GM12878 (cell line): ENCODE data around the gene SUCNR1. TPM values are rescaled to one million over a fixed set of nuclear protein-coding genes. Genes with fewer than 3 reads are reported as not detected.

Experiments
- CHD2 ChIP-seq: IDR thresholded peaks from 2 replicates; pipeline ENCODE4 v1.6.1; 2011; ENCODE audit warnings: low read depth, low read length, improper control_type of control experiment, borderline replicate concordance
- EZH2 ChIP-seq: IDR thresholded peaks from 2 replicates; pipeline ENCODE4 v1.6.1; 2012; ENCODE audit warnings: low read depth, mild to moderate bottlenecking, control low read depth, inconsistent platforms, low read length, borderline replicate concordance; ENCODE audit not compliant: control insufficient read depth
- FOXK2 ChIP-seq: fragments of 450-650 bp; IDR thresholded peaks from 2 replicates; pipeline ENCODE4 v1.6.1; 2017; ENCODE audit warnings: mild to moderate bottlenecking, moderate library complexity
- FOXM1 ChIP-seq: IDR thresholded peaks from 2 replicates; pipeline ENCODE4 v1.6.1; 2012; ENCODE audit warnings: low read depth, mild to moderate bottlenecking, inconsistent platforms, low read length, moderate library complexity
- JUNB ChIP-seq: IDR thresholded peaks from 2 replicates; pipeline ENCODE4 v1.6.1; 2016; ENCODE audit warnings: antibody characterized with exemption, mild to moderate bottlenecking
- KAT2A ChIP-seq: conservative IDR thresholded peaks from 2 replicates; pipeline ENCODE4 v1.6.1; 2011; ENCODE audit warnings: low read depth, low read length; ENCODE audit not compliant: control insufficient read depth
- MYB ChIP-seq: fragments of 150-350 bp; IDR thresholded peaks from 2 replicates; pipeline ENCODE4 v1.6.1; 2014; ENCODE audit warnings: mild to moderate bottlenecking, low read depth, low read length, borderline replicate concordance
- NR2F1 ChIP-seq: fragments of 450-650 bp; conservative IDR thresholded peaks from 2 replicates; pipeline ENCODE4 v1.6.1; 2017; ENCODE audit warnings: mild to moderate bottlenecking
- PAX8 ChIP-seq: fragments of 450-650 bp; IDR thresholded peaks from 2 replicates; pipeline ENCODE4 v1.6.1; 2017; ENCODE audit warnings: mild to moderate bottlenecking, moderate library complexity
- PML ChIP-seq: IDR thresholded peaks from 2 replicates; pipeline ENCODE4 v1.6.1; 2012; ENCODE audit warnings: low read length, inconsistent platforms
- POLR2AphosphoS5 ChIP-seq: IDR thresholded peaks from 2 replicates; pipeline ENCODE4 v1.6.1; 2011; ENCODE audit warnings: mild to moderate bottlenecking, low read length, inconsistent platforms
- RAD21 ChIP-seq: IDR thresholded peaks from 2 replicates; pipeline ENCODE4 v1.6.1; 2011; ENCODE audit warnings: mild to moderate bottlenecking, low read depth, low read length, moderate library complexity; ENCODE audit not compliant: insufficient read depth
- RCOR1 ChIP-seq: conservative IDR thresholded peaks from 2 replicates; pipeline ENCODE4 v1.6.1; 2012; ENCODE audit warnings: low read depth, low read length, improper control_type of control experiment
- SMARCA5 ChIP-seq: fragments of 450-650 bp; IDR thresholded peaks from 2 replicates; pipeline ENCODE4 v1.6.1; 2017; ENCODE audit warnings: mild to moderate bottlenecking
- SREBF1 ChIP-seq: IDR thresholded peaks from 2 replicates; pipeline ENCODE4 v1.6.1; 2012; ENCODE audit warnings: mild to moderate bottlenecking, low read length
- ZNF24 ChIP-seq: fragments of 450-650 bp; IDR thresholded peaks from 2 replicates; pipeline ENCODE4 v1.6.1; 2017; ENCODE audit warnings: antibody characterized with exemption, mild to moderate bottlenecking
- ZNF622 ChIP-seq: fragments of 450-650 bp; IDR thresholded peaks from 2 replicates; pipeline ENCODE4 v1.6.1; 2017; ENCODE audit warnings: mild to moderate bottlenecking, inconsistent platforms
- ZZZ3 ChIP-seq: IDR thresholded peaks from 2 replicates; pipeline ENCODE4 v1.6.1; 2011; ENCODE audit warnings: low read depth; ENCODE audit not compliant: control insufficient read depth, insufficient read length
- polyA plus RNA-seq, 11 experiments: library from polyadenylated mRNA; depleted of rRNA in 4 of 11; unstranded in 6 of 11; stranded (reverse) in 5 of 11; fragments of >200 nt; fragmentation: Nextera tagmentation in 4 of 11; fragmentation: Illumina TruSeq in 1 of 11; extraction: Ambion mirVana in 4 of 11; extraction: Trizol in 1 of 11; gene quantifications; 1 replicate in 1 of 11; 2 replicates in 10 of 11; pipeline versions ENCODE4 v1.2.1 to v1.2.3, GENCODE V29; 2011 to 2016; ENCODE audit warnings: inconsistent platforms in 2 of 11, missing spikeins in 2 of 11, low read depth in 1 of 11
- total RNA-seq, 4 experiments: library from RNA; depleted of rRNA in 3 of 4; stranded (reverse); fragments of >200 nt in 3 of 4; fragmentation: Illumina TruSeq in 1 of 4; extraction: Trizol in 1 of 4; gene quantifications; 2 replicates each; pipeline versions ENCODE4 v1.2.1 to v1.2.3, GENCODE V29; 2013 to 2021
- TF ChIP-seq, protein P1 (sequence below): fragments of 450-650 bp; IDR thresholded peaks from 2 replicates; pipeline ENCODE4 v1.6.1; 2017; ENCODE audit warnings: mild to moderate bottlenecking
- TF ChIP-seq, protein P2 (sequence below): IDR thresholded peaks from 2 replicates; pipeline ENCODE4 v1.6.1; 2011; ENCODE audit warnings: mild to moderate bottlenecking, low read depth, low read length, moderate library complexity; ENCODE audit not compliant: insufficient replicate concordance
- TF ChIP-seq, protein P3 (sequence below): fragments of 150-350 bp; IDR thresholded peaks from 2 replicates; pipeline ENCODE4 v1.6.1; 2016; ENCODE audit warnings: low read depth, low read length
- TF ChIP-seq, protein P4 (sequence below): IDR thresholded peaks from 2 replicates; pipeline ENCODE4 v1.6.1; 2012; ENCODE audit warnings: low read depth, low read length, improper control_type of control experiment
- TF ChIP-seq, protein P5 (sequence below): IDR thresholded peaks from 2 replicates; pipeline ENCODE4 v1.6.1; 2012; ENCODE audit warnings: low read depth, low read length, improper control_type of control experiment

The SUCNR1 gene
- total and polyA plus RNA-seq, 10 of the 15 experiments (the other 5 are each of a cell fraction or from before 2014, with no cell fraction given) = 0.03 to 0.12 (median 0.07) TPM; not detected in 4

DNA sequence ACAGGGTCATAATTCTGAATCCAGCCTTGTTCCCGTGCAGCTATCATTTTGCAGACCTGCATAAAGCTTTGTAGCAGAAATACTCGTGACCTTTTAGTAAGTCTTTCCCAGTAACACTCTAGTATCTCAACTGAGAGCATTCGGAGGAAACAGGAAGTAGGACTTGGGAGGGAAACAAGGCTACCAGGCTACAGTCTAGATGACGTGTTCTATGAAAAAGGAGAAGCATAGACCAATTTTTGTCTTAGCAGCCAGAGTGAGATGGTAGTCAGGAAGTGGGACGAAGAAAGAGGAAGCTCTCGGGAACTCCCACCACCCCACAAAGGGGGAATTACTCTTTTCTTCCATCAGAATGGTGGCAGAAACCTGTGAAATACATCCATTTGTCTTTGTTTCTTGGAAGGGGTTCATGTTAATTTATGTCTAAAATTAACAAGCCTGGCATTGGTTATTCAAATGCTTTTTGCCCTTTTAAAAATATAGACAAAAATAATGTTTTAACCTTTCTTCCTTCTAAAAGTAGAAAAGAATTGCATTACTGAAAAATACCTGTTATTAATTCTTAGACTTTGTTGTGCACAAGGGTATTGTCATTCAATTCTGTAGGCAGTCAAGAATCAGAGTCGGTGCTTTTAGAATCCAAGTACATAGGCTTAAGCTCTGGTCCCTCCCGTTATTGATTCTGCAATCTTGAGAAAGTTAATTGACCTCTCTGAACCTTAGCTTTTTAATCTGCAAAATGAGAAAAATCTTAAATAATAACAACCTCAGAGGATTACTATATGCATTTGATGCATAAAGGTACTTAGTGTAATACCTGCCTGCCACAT lies 1.6 kb upstream of the SUCNR1 start (continued):
- TF ChIP-seq CHD2 (no peak), NR2F1 (no peak), SMARCA5 (no peak), EZH2 (no peak), POLR2AphosphoS5 (no peak), PAX8 (no peak), JUNB (0 out of 2 replicates have a peak, but pooled peaks have one; percentile 22), FOXK2 (no peak), SREBF1 (no peak), ZNF622 (no peak), RAD21 (no peak), KAT2A (no peak), ZZZ3 (no peak), RCOR1 (no peak), FOXM1 (no peak), ZNF24 (no peak), MYB (no peak), PML (no peak)
- TF ChIP-seq, protein P1, sequence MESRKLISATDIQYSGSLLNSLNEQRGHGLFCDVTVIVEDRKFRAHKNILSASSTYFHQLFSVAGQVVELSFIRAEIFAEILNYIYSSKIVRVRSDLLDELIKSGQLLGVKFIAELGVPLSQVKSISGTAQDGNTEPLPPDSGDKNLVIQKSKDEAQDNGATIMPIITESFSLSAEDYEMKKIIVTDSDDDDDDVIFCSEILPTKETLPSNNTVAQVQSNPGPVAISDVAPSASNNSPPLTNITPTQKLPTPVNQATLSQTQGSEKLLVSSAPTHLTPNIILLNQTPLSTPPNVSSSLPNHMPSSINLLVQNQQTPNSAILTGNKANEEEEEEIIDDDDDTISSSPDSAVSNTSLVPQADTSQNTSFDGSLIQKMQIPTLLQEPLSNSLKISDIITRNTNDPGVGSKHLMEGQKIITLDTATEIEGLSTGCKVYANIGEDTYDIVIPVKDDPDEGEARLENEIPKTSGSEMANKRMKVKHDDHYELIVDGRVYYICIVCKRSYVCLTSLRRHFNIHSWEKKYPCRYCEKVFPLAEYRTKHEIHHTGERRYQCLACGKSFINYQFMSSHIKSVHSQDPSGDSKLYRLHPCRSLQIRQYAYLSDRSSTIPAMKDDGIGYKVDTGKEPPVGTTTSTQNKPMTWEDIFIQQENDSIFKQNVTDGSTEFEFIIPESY = no peak
- TF ChIP-seq, protein P2, sequence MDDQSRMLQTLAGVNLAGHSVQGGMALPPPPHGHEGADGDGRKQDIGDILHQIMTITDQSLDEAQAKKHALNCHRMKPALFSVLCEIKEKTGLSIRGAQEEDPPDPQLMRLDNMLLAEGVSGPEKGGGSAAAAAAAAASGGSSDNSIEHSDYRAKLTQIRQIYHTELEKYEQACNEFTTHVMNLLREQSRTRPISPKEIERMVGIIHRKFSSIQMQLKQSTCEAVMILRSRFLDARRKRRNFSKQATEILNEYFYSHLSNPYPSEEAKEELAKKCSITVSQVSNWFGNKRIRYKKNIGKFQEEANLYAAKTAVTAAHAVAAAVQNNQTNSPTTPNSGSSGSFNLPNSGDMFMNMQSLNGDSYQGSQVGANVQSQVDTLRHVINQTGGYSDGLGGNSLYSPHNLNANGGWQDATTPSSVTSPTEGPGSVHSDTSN = no peak
- TF ChIP-seq, protein P3, sequence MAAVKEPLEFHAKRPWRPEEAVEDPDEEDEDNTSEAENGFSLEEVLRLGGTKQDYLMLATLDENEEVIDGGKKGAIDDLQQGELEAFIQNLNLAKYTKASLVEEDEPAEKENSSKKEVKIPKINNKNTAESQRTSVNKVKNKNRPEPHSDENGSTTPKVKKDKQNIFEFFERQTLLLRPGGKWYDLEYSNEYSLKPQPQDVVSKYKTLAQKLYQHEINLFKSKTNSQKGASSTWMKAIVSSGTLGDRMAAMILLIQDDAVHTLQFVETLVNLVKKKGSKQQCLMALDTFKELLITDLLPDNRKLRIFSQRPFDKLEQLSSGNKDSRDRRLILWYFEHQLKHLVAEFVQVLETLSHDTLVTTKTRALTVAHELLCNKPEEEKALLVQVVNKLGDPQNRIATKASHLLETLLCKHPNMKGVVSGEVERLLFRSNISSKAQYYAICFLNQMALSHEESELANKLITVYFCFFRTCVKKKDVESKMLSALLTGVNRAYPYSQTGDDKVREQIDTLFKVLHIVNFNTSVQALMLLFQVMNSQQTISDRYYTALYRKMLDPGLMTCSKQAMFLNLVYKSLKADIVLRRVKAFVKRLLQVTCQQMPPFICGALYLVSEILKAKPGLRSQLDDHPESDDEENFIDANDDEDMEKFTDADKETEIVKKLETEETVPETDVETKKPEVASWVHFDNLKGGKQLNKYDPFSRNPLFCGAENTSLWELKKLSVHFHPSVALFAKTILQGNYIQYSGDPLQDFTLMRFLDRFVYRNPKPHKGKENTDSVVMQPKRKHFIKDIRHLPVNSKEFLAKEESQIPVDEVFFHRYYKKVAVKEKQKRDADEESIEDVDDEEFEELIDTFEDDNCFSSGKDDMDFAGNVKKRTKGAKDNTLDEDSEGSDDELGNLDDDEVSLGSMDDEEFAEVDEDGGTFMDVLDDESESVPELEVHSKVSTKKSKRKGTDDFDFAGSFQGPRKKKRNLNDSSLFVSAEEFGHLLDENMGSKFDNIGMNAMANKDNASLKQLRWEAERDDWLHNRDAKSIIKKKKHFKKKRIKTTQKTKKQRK = no peak
- TF ChIP-seq, protein P4, sequence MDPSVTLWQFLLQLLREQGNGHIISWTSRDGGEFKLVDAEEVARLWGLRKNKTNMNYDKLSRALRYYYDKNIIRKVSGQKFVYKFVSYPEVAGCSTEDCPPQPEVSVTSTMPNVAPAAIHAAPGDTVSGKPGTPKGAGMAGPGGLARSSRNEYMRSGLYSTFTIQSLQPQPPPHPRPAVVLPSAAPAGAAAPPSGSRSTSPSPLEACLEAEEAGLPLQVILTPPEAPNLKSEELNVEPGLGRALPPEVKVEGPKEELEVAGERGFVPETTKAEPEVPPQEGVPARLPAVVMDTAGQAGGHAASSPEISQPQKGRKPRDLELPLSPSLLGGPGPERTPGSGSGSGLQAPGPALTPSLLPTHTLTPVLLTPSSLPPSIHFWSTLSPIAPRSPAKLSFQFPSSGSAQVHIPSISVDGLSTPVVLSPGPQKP = no peak
- TF ChIP-seq, protein P5, sequence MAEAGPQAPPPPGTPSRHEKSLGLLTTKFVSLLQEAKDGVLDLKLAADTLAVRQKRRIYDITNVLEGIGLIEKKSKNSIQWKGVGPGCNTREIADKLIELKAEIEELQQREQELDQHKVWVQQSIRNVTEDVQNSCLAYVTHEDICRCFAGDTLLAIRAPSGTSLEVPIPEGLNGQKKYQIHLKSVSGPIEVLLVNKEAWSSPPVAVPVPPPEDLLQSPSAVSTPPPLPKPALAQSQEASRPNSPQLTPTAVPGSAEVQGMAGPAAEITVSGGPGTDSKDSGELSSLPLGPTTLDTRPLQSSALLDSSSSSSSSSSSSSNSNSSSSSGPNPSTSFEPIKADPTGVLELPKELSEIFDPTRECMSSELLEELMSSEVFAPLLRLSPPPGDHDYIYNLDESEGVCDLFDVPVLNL = no peak
